HL-60 (cell line): ENCODE data around the gene VAV2.

Experiments used
- DNase-seq, 2 experiments: peaks; one replicate each; pipeline ENCODE4 v3.0.0-alpha.2; 2010 to 2020; ENCODE audit warnings: low read depth in 1 of 2, low spot score in 1 of 2
- H3K27ac ChIP-seq: fragments of 250-450 bp; sonication (Bioruptor Pico); replicated peaks from 2 replicates; pipeline ENCODE4 v1.5.1; 2020; ENCODE audit warnings: mild to moderate bottlenecking, moderate library complexity
- H3K27me3 ChIP-seq: fragments of 250-450 bp; sonication (Bioruptor Pico); 2 replicates; pipeline ENCODE4 v1.5.1; 2021; ENCODE audit warnings: mild to moderate bottlenecking, moderate library complexity; ENCODE audit not compliant: insufficient read depth, poor library complexity, severe bottlenecking
- H3K4me3 ChIP-seq: replicated peaks from 2 replicates; pipeline ENCODE4 v1.5.1; 2011; ENCODE audit warnings: mild to moderate bottlenecking, control low read depth, low read length; ENCODE audit not compliant: insufficient read depth
- GABPA ChIP-seq: IDR thresholded peaks from 2 replicates; pipeline ENCODE4 v1.6.1; 2012; ENCODE audit warnings: low read depth
- POLR2AphosphoS5 ChIP-seq: IDR thresholded peaks from 2 replicates; pipeline ENCODE4 v1.6.1; 2012; ENCODE audit warnings: low read depth
- REST ChIP-seq: IDR thresholded peaks from 2 replicates; pipeline ENCODE4 v1.6.1; 2012; ENCODE audit warnings: low read depth; ENCODE audit not compliant: insufficient replicate concordance
- SPI1 ChIP-seq: IDR thresholded peaks from 2 replicates; pipeline ENCODE4 v1.6.1; 2012; ENCODE audit warnings: low read depth, mild to moderate bottlenecking, borderline replicate concordance
- TF ChIP-seq, protein P1 (sequence below): IDR thresholded peaks from one replicate; pipeline ENCODE4 v1.5.1; 2011; ENCODE audit warnings: low read length, control low read depth, inconsistent platforms; ENCODE audit not compliant: insufficient read depth

VAV2 gene

DNA sequence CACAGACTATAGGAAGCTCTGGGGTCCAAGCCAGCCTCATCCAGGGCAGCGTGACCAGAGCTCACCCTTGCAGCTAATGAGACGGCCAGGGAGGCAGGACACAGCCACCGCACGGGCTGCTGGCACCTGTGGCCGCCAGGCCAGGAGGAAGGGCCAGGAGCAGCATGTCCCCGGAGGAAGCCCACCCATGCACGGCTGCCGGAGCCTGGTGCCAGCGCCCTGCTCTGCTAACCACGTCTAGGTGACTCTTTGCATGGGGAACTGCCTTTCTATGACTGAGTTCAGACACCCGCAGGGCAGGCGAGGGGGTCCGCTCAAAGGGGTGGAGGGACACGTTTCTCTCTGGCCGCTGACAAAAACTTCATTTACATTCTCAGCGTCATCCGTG lies 185.5 kb downstream of the VAV2 start:
- DNase-seq = no peak
- Histone ChIP-seq H3K27ac (no peak overlapping the region), H3K27me3 (no peaks in the 10 kb centered on the region), H3K4me3 (no peak overlapping the region)
- TF ChIP-seq, protein P1, sequence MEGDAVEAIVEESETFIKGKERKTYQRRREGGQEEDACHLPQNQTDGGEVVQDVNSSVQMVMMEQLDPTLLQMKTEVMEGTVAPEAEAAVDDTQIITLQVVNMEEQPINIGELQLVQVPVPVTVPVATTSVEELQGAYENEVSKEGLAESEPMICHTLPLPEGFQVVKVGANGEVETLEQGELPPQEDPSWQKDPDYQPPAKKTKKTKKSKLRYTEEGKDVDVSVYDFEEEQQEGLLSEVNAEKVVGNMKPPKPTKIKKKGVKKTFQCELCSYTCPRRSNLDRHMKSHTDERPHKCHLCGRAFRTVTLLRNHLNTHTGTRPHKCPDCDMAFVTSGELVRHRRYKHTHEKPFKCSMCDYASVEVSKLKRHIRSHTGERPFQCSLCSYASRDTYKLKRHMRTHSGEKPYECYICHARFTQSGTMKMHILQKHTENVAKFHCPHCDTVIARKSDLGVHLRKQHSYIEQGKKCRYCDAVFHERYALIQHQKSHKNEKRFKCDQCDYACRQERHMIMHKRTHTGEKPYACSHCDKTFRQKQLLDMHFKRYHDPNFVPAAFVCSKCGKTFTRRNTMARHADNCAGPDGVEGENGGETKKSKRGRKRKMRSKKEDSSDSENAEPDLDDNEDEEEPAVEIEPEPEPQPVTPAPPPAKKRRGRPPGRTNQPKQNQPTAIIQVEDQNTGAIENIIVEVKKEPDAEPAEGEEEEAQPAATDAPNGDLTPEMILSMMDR = no peak
- TF ChIP-seq SPI1 (no peak), REST (no peak), GABPA (no peak), POLR2AphosphoS5 (no peak)

DNA sequence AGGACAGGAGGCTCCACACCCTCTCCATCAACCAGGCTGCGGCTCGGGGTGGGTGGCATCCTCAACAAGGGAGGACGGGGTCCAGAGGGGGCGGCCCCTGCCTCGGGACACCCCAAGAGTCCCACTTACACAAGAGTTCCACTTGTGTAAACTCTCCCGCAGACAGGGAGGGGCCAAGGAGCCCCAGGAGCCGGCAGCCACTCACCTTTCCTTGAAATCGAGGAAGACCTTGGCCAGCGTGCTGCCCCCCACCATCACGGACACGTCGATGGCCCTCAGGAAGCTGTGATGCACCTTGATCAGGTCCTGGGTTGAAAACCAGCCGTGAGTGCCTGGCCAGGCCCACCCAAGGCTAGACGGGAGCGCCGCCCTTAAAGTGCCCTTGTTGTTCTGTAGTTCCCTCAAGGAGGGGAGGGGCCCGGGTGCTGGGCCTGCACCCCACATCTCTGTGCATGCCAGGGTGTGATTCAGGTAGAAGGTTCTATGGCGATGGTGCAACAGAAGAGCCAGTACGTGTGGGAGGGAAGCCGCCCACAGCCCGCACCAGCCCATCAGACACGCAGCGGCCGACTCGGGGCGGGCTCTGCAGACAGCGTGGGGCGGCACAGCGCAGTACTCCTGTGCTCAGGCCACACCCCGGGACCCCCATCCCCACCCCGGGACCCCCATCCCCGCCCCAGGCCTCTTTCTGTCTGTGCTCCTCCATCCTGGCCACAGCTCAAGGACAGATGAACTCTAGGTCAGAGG lies 186.1 kb downstream of the VAV2 start:
- no peak for DNase-seq
- Histone ChIP-seq H3K27ac (no peak overlapping the region), H3K4me3 (no peak overlapping the region), H3K27me3 (no peaks in the 10 kb centered on the region)
- TF ChIP-seq REST (no peak), SPI1 (no peak), POLR2AphosphoS5 (no peak), GABPA (no peak)
- TF ChIP-seq, protein P1 = no peak

- DNase-seq = no peak
- TF ChIP-seq POLR2AphosphoS5 = no peak
- no peak for TF ChIP-seq SPI1
- TF ChIP-seq, protein P1 = no peak
- no peak for TF ChIP-seq GABPA
- no peak for TF ChIP-seq REST
- no peak overlapping the region for H3K27ac ChIP-seq
- no peaks in the 10 kb centered on the region for H3K27me3 ChIP-seq
- H3K4me3 ChIP-seq = no peak overlapping the region
Measured at GRCh38 chr9:133804199-133804598, 187.9 kb downstream of the VAV2 start.
